HG03039 (cell line): ENCODE results near the gene G2E3.
"Not testable (repeated sequence)": the region's sequence is repeated elsewhere in the genome, so short reads cannot be mapped to it uniquely, and the experiment has no call there.

Experiments used
- ATAC-seq: cut with Tn5 transposase; IDR thresholded peaks from one replicate; pipeline ENCODE4 v1.9.1; 2021; ENCODE audit warnings: mild to moderate bottlenecking, moderate library complexity; ENCODE audit not compliant: unreplicated experiment

The G2E3 gene

GRCh38 chr14:30559638-30560091 is 707 bp downstream of the G2E3 start:
- ATAC-seq = no peak

- no peak for ATAC-seq
Observed at GRCh38 chr14:30560581-30560980, 1.6 kb downstream of the G2E3 start.

GRCh38 chr14:30564235-30564867 is 5.4 kb downstream of the G2E3 start:
- ATAC-seq = no peak

GRCh38 chr14:30564868-30565248 is 5.9 kb downstream of the G2E3 start:
- no peak for ATAC-seq

GRCh38 chr14:30569216-30569902 is 10.4 kb downstream of the G2E3 start:
- ATAC-seq = no peak

- ATAC-seq = no peak
Observed at GRCh38 chr14:30569903-30570226, 10.9 kb downstream of the G2E3 start.

GRCh38 chr14:30572237-30572636 is 13.3 kb downstream of the G2E3 start:
- ATAC-seq = no peak

GRCh38 chr14:30572771-30573170 is 13.8 kb downstream of the G2E3 start:
- ATAC-seq = no peak

- ATAC-seq = no peak
Observed at GRCh38 chr14:30573226-30573814, 14.4 kb downstream of the G2E3 start.

- ATAC-seq = no peak
Observed at GRCh38 chr14:30573966-30574365, 15.0 kb downstream of the G2E3 start.

- not testable (repeated sequence) for ATAC-seq
Observed at GRCh38 chr14:30574777-30575176, 15.8 kb downstream of the G2E3 start.

GRCh38 chr14:30576333-30576732 is 17.4 kb downstream of the G2E3 start:
- ATAC-seq = not testable (repeated sequence)

GRCh38 chr14:30580616-30581282 is 21.8 kb downstream of the G2E3 start:
- ATAC-seq = no peak

- ATAC-seq = no peak
Observed at GRCh38 chr14:30581283-30581625, 22.3 kb downstream of the G2E3 start.

GRCh38 chr14:30582376-30582775 is 23.4 kb downstream of the G2E3 start:
- ATAC-seq = no peak

- no peak for ATAC-seq
Observed at GRCh38 chr14:30584058-30584630, 25.2 kb downstream of the G2E3 start.

GRCh38 chr14:30585204-30585603 is 26.2 kb downstream of the G2E3 start:
- ATAC-seq = no peak

- no peak for ATAC-seq
Observed at GRCh38 chr14:30587141-30587540, 28.2 kb downstream of the G2E3 start.

- ATAC-seq = no peak
Observed at GRCh38 chr14:30588873-30589272, 29.9 kb downstream of the G2E3 start.

GRCh38 chr14:30596935-30597334 is 38.0 kb downstream of the G2E3 start:
- no peak for ATAC-seq

GRCh38 chr14:30597504-30597903 is 38.5 kb downstream of the G2E3 start:
- ATAC-seq = no peak
